ENCODE measurements around the gene GNLY. TPM values are rescaled to one million over a fixed set of nuclear protein-coding genes. Genes with fewer than 3 reads are reported as not detected.

GNLY gene
- not detected in 2 replicates for total RNA-seq

GRCh38 chr2:85694052-85695025 lies at the start of gene GNLY:
Gene GNLY (plus strand): TSS chr2:85694358. CDS start chr2:85694419, 61 bp downstream.

GRCh38 chr2:85668009-85668856 lies 25.9 kb upstream of the GNLY start, which contains the start of gene SFTPB:
Gene SFTPB (minus strand): TSS chr2:85668199. CDS start chr2:85668183, 16 bp downstream.

Other genes starting within 250 kb of the GNLY start
- gene MAT2A, start 155.2 kb upstream of the GNLY start, total RNA-seq: 38.9 and 103 TPM in 2 replicates
- 67.3 and 74.7 TPM in 2 replicates for gene GGCX, start 132.9 kb upstream of the GNLY start, total RNA-seq
- gene VAMP8, start 116.8 kb upstream of the GNLY start, total RNA-seq: 2.5 and 6.7 TPM in 2 replicates
- 35.8 and 68.6 TPM in 2 replicates for gene VAMP5, start 109.9 kb upstream of the GNLY start, total RNA-seq
- 230 and 232 TPM in 2 replicates for gene RNF181, start 98.6 kb upstream of the GNLY start, total RNA-seq
- gene TMEM150A, start 91.7 kb upstream of the GNLY start, total RNA-seq: 7.5 and 8.5 TPM in 2 replicates
- 11.3 and 14.6 TPM in 2 replicates for gene C2orf68, start 82.3 kb upstream of the GNLY start, total RNA-seq
- gene USP39, start 78.2 kb upstream of the GNLY start, total RNA-seq: 29.3 and 49.1 TPM in 2 replicates
- gene SFTPB, start 26.2 kb upstream of the GNLY start, total RNA-seq: not detected in 2 replicates
- gene ATOH8, start 59.6 kb downstream of the GNLY start, total RNA-seq: 28.2 and 28.6 TPM in 2 replicates
- gene ST3GAL5, start 194.6 kb downstream of the GNLY start, total RNA-seq: 9.4 and 19.4 TPM in 2 replicates